SU-DHL-6 (cell line): ENCODE data around the gene PRKD1.

ENCODE experiments used
- H2AFZ ChIP-seq: fragments of 200-600 bp; sonication (generic); 2 replicates; pipeline ENCODE4 v1.6.1; 2014; ENCODE audit warnings: low read depth, mild to moderate bottlenecking, moderate library complexity, mixed read lengths, antibody characterized with exemption, low read length; ENCODE audit not compliant: severe bottlenecking
- H3F3A ChIP-seq: fragments of 200-600 bp; shearing (Covaris generic); 2 replicates; pipeline ENCODE4 v1.6.0; 2016; ENCODE audit warnings: antibody characterized with exemption, mild to moderate bottlenecking; ENCODE audit not compliant: insufficient read depth
- H3K27ac ChIP-seq: fragments of 200-600 bp; sonication (generic); 2 replicates; pipeline ENCODE4 v1.5.1; 2016; ENCODE audit warnings: low read depth, mild to moderate bottlenecking, low read length, moderate library complexity, mixed read lengths
- H3K27me3 ChIP-seq: fragments of 200-600 bp; sonication (generic), shearing (Covaris generic); 2 replicates; pipeline ENCODE4 v1.6.0; 2014; ENCODE audit warnings: mild to moderate bottlenecking, low read length
- H3K36me3 ChIP-seq: fragments of 200-600 bp; sonication (generic); 2 replicates; pipeline ENCODE4 v1.6.1; 2014; ENCODE audit warnings: mild to moderate bottlenecking, low read length, mixed read lengths
- H3K4me2 ChIP-seq: fragments of 300-600, 200-600 bp; shearing (Covaris generic), sonication (generic); 2 replicates; pipeline ENCODE4 v1.6.0; 2014; ENCODE audit warnings: low read length, low read depth, mild to moderate bottlenecking; ENCODE audit not compliant: poor library complexity, severe bottlenecking
- H3K4me3 ChIP-seq: fragments of 200-600 bp; sonication (generic); 2 replicates; pipeline ENCODE4 v1.5.1; 2014; ENCODE audit warnings: antibody characterized with exemption, low read length, mild to moderate bottlenecking, mixed read lengths; ENCODE audit not compliant: insufficient read depth, poor library complexity, severe bottlenecking
- H3K79me2 ChIP-seq: fragments of 200-600 bp; sonication (generic); 2 replicates; pipeline ENCODE4 v1.6.1; 2014; ENCODE audit warnings: mild to moderate bottlenecking, low read length, moderate library complexity; ENCODE audit not compliant: insufficient read depth
- H3K9ac ChIP-seq: fragments of 200-600 bp; sonication (generic); 2 replicates; pipeline ENCODE4 v1.7.0; 2014; ENCODE audit warnings: mild to moderate bottlenecking, low read length
- H3K9me2 ChIP-seq: fragments of 200-600 bp; sonication (generic); replicated peaks from 2 replicates; pipeline ENCODE4 v1.6.1; 2014; ENCODE audit warnings: low read length; ENCODE audit not compliant: insufficient read depth
- H3K9me3 ChIP-seq: fragments of 200-600 bp; sonication (generic); 2 replicates; pipeline ENCODE4 v1.6.1; 2014; ENCODE audit warnings: low read length, mixed read lengths; ENCODE audit not compliant: insufficient read depth
- H4K20me1 ChIP-seq: fragments of 200-600 bp; sonication (generic); 2 replicates; pipeline ENCODE4 v1.6.1; 2014; ENCODE audit warnings: low read depth, mild to moderate bottlenecking, antibody characterized with exemption, low read length, moderate library complexity, mixed read lengths
- EZH2phosphoT487 ChIP-seq: fragments of 200-600 bp; sonication (generic), shearing (Covaris generic); conservative IDR thresholded peaks from 2 replicates; pipeline ENCODE4 v1.6.1; 2018; ENCODE audit warnings: mild to moderate bottlenecking, antibody characterized with exemption, low read length, moderate library complexity, mixed read lengths
- TF ChIP-seq, protein P1 (sequence below): fragments of 200-600 bp; sonication (generic); IDR thresholded peaks from one replicate; pipeline ENCODE4 v1.5.1; 2017; ENCODE audit warnings: antibody characterized with exemption, mild to moderate bottlenecking, low read length, moderate library complexity; ENCODE audit not compliant: insufficient read depth, poor library complexity, severe bottlenecking

Gene PRKD1

DNA sequence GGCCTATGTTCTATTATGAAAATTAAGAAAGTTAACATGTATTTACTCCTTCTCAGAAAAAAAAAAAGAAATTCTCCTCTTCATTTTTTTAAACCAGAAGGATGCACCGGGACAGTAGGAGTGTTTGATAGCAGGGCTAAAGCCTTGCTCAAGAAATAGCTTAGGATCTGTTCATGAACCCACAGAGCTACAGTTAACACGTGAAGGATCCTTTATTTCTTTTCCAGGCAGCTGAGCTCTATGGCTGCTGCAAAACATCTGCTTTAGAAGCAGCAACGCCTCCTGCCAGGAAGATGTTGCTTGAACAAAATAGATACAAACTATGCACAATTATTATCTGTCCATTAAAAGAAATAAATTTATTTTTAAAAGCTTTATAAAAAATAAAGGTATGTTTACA is 254.8 kb downstream of the PRKD1 start:
- no peaks in the 10 kb centered on the region for H3K79me2 ChIP-seq
- TF ChIP-seq, protein P1, sequence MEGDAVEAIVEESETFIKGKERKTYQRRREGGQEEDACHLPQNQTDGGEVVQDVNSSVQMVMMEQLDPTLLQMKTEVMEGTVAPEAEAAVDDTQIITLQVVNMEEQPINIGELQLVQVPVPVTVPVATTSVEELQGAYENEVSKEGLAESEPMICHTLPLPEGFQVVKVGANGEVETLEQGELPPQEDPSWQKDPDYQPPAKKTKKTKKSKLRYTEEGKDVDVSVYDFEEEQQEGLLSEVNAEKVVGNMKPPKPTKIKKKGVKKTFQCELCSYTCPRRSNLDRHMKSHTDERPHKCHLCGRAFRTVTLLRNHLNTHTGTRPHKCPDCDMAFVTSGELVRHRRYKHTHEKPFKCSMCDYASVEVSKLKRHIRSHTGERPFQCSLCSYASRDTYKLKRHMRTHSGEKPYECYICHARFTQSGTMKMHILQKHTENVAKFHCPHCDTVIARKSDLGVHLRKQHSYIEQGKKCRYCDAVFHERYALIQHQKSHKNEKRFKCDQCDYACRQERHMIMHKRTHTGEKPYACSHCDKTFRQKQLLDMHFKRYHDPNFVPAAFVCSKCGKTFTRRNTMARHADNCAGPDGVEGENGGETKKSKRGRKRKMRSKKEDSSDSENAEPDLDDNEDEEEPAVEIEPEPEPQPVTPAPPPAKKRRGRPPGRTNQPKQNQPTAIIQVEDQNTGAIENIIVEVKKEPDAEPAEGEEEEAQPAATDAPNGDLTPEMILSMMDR = no peak
- H3K9ac ChIP-seq = no peak overlapping the region
- no peaks in the 10 kb centered on the region for H3K27me3 ChIP-seq
- H4K20me1 ChIP-seq = no peaks in the 10 kb centered on the region
- no peak overlapping the region for H3K4me3 ChIP-seq
- H3K4me2 ChIP-seq = no peak overlapping the region
- H3K9me2 ChIP-seq = no peaks in the 10 kb centered on the region
- H3K36me3 ChIP-seq = no peaks in the 10 kb centered on the region
- no peak overlapping the region for H3K27ac ChIP-seq
- peak overlapping the region; percentile 19 for H2AFZ ChIP-seq
- no peaks in the 10 kb centered on the region for H3F3A ChIP-seq
- H3K9me3 ChIP-seq = no peaks in the 10 kb centered on the region

DNA sequence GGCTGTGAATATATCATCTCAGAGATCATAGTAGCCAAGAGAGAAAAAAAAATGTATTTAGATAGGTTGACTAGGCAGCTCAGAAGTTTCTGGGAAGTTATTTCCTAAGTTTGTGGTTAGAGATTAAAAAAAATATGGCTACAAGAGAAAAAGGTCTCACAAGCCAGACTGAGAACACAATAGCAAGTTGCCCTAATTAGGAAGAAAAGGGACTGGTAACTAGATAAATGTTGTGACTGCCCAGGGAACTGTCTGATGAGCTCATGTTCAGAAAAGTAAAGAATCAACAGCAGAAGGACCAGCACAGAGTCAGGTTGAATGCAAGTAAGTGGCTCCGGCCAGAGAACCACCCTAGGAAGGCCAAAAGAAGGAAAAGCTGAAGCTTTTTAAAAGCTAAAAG is 256.6 kb downstream of the PRKD1 start:
- Histone ChIP-seq H3K9ac (no peak overlapping the region), H3K27me3 (no peaks in the 10 kb centered on the region), H3K4me3 (no peak overlapping the region), H3K79me2 (no peaks in the 10 kb centered on the region), H3F3A (no peaks in the 10 kb centered on the region), H2AFZ (no peak overlapping the region), H3K36me3 (no peaks in the 10 kb centered on the region), H3K9me2 (no peaks in the 10 kb centered on the region), H4K20me1 (no peaks in the 10 kb centered on the region), H3K4me2 (no peak overlapping the region), H3K9me3 (no peaks in the 10 kb centered on the region), H3K27ac (no peak overlapping the region)
- no peak for TF ChIP-seq EZH2phosphoT487
- TF ChIP-seq, protein P1 = no peak

DNA sequence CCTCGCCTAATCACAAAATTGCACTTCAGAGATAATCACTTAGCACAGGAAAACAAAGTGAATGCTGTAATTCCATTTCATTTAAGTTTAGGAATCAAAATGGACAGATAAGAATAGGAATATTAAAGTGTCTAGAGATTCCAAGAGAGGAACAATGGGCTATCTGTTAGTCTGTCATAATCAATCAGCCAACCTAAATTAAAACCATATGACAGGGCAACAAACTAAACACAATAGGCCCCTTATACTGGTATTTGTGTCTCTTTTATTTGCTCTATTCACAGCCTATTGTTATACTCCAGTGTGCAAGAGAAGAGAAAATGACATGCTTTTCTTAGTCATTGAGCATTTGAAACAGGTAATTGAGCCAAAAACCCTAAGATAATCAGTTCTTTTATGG is 259.4 kb downstream of the PRKD1 start:
- no peaks in the 10 kb centered on the region for H3K9me2 ChIP-seq
- TF ChIP-seq, protein P1 = no peak
- TF ChIP-seq EZH2phosphoT487 = no peak
- no peaks in the 10 kb centered on the region for H3K9me3 ChIP-seq
- no peak overlapping the region for H3K4me2 ChIP-seq
- no peaks in the 10 kb centered on the region for H3F3A ChIP-seq
- no peaks in the 10 kb centered on the region for H3K79me2 ChIP-seq
- H3K36me3 ChIP-seq = no peaks in the 10 kb centered on the region
- H3K27me3 ChIP-seq = no peaks in the 10 kb centered on the region
- H2AFZ ChIP-seq = no peak overlapping the region
- H3K27ac ChIP-seq = no peak overlapping the region
- no peak overlapping the region for H3K9ac ChIP-seq
- H4K20me1 ChIP-seq = no peaks in the 10 kb centered on the region
- H3K4me3 ChIP-seq = no peak overlapping the region

DNA sequence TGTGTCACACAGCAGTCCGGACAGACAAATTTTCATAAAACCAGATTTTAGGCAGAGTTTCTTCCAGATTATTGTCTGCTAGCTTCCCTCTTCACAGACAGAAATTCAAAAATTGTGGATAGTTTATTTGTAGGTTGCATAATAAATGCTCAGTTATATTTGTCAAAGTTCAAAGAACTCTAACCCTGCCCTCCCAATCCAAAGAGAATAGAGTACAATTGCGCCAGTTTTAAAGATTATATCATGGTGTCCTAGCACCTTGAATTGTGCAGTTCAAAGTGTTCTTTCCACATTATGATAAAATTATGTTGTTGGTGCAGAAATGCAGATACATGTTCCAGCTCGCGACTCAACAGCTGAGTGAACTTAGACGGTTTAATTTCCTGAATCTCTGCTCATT is 263.1 kb downstream of the PRKD1 start:
- Histone ChIP-seq H3K79me2 (no peaks in the 10 kb centered on the region), H3K36me3 (no peaks in the 10 kb centered on the region), H2AFZ (no peak overlapping the region), H4K20me1 (no peaks in the 10 kb centered on the region), H3K27me3 (no peaks in the 10 kb centered on the region), H3K9ac (no peak overlapping the region), H3K9me3 (no peaks in the 10 kb centered on the region), H3F3A (no peaks in the 10 kb centered on the region), H3K9me2 (no peaks in the 10 kb centered on the region), H3K4me3 (no peak overlapping the region), H3K4me2 (no peak overlapping the region), H3K27ac (no peak overlapping the region)
- TF ChIP-seq EZH2phosphoT487 = no peak
- TF ChIP-seq, protein P1 = no peak
